ENCODE measurements around the gene LUC7L2.
"Not testable (repeated sequence)": the region's sequence is repeated elsewhere in the genome, so short reads cannot be mapped to it uniquely, and the experiment has no call there.

The LUC7L2 gene, protein sequence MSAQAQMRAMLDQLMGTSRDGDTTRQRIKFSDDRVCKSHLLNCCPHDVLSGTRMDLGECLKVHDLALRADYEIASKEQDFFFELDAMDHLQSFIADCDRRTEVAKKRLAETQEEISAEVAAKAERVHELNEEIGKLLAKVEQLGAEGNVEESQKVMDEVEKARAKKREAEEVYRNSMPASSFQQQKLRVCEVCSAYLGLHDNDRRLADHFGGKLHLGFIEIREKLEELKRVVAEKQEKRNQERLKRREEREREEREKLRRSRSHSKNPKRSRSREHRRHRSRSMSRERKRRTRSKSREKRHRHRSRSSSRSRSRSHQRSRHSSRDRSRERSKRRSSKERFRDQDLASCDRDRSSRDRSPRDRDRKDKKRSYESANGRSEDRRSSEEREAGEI

DNA sequence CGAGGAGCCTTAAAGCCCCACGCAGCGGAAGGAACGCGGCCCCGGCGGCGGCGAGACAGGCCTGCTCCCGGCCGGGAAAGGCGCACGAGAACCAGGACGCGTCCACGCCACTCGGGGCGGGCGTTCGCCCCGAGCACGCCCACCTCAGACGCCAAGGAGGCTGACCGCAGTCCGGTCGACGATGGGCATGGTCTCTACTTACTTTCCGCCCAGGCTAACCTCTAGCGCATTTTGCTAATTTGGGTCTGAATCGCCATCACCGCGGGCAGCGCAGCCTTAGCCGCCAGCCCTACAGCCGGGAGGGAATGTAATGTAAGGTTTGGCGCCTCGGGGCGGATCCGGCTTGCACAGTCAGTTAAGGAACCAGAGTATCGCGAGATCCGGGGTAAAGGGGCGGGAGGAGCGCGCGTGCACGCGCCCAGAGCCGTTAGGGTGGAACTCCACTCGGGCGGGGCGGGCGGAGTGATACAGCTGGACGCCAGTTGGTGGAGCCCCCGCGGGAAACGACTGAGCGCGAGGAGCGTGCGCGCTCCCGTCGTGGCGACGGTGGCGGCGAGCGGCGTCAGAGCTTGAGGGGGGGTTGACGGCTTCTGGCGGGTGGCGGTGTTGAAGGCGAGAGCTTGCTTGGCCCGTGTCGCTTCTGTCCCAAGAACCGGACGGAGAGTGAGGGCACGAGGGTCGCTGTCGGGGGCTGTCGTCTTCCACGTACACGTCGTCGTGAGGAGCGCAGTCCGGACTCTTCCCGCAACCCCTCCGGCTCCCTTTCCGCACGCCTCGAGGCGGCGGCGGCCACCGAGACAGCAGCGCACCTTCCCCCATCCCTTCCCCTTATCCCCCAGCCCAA is at the start of gene LUC7L2:
TSS of gene LUC7L2 (plus strand) at position 529 of the 844 bp plus-strand sequence. CDS start 368 bp downstream, outside the sequence.
- FAIRE-seq, result peak; percentile 95

DNA sequence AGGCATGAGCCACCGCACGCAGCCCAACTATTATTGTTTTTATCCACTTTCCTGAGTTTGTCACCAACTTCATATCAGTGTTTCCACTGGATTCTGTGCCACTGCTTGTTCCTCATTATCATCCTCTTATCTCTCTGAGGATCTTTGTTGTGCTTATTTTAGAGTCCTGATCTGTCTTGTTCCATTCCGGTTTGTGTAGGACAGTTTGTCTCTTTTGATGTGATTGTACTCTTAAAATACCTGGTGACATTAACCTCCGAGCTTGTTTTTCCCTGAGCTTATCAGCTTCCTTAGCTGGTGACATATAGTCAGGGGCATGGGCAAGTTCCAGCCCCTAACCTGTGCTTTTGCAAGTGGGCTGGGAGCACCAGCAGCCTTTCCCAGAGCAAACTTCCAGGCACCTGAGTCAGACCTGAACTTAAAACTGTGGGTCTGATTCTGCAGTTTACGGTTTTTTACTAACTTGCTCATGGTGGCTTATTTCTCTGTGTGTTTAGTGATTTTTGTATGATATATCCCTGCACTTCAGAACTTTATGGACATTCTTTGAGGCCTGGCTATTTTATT is 41.7 kb upstream of the LUC7L2 start:
- FAIRE-seq, result no peak

DNA sequence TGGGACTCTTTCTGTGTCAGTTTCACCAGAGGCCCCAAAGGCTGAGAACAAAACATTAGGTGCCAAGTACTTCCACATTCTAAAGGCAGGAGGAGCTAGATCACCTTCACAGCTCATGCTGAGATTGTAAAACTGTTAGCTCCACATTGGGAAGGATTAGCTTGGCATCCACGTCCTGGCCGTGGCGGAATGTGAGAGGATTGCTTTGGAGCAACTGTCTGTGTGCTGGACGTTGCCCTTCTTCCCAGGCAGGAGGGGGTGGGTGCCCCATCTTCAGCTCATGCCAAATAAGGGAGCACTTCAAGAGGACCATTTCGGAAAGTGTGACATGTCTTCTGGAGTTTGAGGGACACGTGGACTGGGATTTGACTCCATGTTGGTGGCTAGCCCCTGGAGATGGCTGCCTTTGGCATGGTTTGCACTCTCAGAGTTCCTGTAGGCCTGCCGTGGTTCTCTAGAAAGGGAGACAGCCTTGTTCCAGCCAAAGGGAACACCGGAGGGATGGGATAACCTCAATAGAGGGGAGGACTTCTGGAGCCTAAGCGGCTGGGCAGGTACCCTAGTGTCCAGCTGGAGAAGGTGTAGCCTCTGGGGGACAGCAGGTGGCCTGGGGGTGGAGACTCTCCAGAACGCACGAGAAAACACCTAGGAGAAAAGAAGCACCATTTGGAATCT is 38.5 kb upstream of the LUC7L2 start:
- no peak for FAIRE-seq

- FAIRE-seq, result peak; percentile 64
Observed at GRCh38 chr7:139324709-139325108, 35.0 kb upstream of the LUC7L2 start.

DNA sequence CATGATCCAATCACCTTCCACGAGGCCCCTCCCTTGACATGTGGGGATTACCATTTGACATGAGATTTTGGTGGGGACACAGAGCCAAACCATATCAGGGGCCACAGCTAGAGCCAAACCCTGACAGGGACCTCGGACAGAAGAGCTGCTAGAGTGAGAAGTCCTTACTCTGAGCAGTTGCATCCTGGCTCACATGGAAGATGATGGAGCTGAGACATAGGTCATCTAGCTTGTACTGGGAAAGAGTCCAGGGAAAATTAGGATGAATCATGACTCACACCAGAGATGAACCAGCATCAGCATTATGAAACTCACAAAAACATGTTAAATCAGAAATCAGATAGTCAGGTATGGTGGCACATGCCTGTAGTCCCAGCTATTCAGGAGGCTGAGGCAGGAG is 31.3 kb upstream of the LUC7L2 start:
- no peak for FAIRE-seq

DNA sequence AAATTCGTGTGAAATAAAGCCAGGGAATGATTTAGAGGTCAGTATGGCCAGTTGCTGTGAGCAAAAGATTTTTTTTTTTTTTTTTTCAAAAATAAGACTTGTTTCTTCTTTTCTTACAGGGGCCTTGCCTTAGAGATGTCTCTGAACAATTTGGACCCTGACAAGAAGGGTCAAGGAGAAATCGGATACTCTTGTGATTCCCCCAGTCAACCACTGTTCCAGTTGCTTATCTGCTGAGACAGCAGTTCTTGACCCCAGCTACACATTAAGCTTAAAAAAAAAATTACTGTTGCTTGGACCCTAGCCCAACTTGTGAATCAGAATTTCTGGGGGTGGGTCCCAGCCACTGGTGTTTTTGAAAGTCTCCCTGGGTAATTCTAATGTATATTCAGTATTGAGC is 30.6 kb upstream of the LUC7L2 start:
- FAIRE-seq, result no peak

DNA sequence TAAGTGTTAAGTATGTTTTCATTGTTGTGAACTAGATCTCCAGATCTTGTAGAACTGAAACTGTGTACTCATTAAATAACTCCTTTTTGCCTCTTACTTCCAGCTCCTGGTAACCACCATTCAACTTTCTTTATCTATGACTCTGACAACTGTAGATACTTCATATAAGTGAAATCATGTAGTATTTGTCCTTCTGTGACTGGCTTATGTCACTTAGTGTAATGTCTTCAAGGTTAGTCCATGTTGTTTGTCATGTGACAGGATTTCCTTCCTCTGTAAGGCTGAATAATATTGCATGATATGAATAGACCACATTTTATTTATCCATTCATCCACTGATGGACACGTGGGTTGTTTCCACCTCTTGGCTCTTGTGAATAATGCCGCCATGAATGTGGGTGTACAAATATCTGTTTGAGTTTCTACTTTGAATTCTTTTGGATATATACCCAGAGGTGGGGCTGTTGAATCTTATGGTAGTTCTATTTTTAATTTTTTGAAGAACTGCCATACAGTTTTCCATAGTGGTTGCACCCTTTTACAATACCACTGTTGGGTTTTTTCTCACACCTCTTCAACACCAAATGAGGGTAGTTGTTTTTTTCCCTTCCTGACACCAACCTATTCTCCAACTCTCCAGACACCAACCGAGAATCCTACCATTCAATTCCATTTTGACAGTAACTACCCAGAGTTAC is 29.2 kb upstream of the LUC7L2 start:
- no peak for FAIRE-seq

DNA sequence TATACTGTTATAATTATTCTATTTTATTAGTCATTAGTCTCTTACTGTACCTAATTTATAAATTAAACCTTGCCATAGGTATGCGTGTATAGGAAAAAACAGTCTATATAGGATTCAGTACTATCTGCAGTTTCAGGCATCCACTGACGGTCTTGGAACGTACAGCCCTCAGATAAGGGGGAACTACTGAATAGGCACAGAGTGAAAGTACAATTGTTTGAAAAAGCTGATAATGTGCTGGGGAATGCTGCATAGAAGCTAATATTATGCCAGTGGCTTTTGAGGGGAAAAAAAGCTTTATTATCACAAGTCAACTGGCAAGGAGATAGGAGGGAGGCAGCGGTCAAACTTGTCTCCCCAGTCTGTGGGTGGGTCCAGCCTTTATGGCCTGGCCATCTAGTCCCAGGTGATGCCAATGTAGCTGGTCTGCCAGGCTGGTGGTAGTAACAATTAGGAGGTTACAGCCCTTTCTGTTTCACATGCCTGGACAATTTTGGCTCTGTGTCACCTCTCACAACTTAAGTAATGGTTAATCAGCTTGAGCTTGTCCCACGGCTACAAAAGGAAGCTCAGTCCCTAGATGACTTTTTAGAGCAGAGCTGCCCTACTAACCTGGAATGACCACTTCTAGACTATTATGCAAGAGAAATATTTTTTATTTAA is 26.9 kb upstream of the LUC7L2 start:
- FAIRE-seq, result no peak

- FAIRE-seq, result not testable (repeated sequence)
Observed at GRCh38 chr7:139333443-139333842, 26.3 kb upstream of the LUC7L2 start.

GRCh38 chr7:139334399-139335150 is 25.1 kb upstream of the LUC7L2 start:
- no peak for FAIRE-seq

GRCh38 chr7:139339025-139339424 is 20.7 kb upstream of the LUC7L2 start:
- FAIRE-seq, result no peak

DNA sequence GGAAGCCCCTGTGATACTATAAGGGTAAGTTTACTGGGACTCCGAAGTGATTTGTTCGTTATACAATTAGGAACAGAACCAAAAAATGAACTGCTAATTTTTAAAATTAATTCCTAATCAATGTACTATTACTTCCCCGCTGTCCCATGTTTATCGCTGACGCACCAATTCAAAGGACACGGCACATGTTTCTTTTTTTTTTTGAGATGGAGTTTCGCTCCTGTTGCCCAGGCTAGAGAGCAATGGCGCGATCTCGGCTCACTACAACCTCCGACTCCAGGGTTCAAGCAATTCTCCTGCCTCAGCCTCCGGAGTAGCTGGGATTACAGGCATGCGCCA is 20.0 kb upstream of the LUC7L2 start:
- FAIRE-seq, result no peak

DNA sequence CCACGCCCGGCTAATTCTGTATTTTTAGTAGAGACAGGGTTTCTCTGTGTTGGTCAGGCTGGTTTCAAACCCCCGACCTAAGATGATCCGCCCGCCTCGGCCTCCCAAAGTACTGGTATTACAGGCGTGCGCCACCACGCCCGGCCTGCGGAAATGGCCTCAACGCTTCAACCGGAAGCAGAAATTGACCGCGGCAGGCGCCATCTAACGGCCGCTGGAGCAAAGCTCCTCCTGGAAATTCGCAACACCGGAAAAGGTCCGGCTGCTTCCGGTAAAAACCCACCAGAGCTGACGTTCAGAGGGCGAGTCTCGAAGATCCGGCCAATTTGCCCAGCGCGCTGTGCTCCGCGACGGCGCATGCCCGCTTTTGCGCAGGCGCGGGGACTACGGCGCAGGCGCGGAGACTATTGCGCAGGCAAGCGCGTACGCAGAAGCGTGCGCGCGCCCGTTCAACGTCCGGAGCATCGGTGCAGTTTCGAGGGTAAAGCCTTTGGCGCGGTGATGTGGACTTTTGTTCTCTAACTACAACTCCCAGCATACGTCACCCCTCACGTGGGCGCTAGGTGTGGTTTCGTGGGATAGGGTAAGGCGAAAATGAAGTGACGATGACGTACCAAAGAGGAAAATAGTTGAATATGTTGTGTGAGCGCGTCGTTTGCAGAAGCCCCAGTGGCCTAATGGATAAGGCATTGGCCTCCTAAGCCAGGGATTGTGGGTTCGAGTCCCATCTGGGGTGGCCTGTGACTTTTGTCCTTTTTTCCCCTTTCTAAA is 19.5 kb upstream of the LUC7L2 start:
- peak; percentile 97 for FAIRE-seq

DNA sequence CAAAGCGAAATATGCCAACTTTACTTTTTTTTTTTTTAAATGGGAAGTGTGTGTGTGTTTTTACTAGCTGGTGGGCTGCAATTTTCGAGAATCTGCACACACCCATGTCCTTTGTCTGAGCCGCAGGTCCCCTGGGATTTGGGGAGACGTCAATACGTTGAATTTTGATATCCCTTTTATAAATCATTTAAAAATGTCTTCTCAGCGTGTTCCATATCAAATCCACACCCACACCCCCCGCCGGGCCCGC is 19.0 kb upstream of the LUC7L2 start:
- no peak for FAIRE-seq

- peak; percentile 91 for FAIRE-seq
Observed at GRCh38 chr7:139341058-139341775, 18.5 kb upstream of the LUC7L2 start, which contains the start of gene FMC1. Gene FMC1, plus strand, starts transcription at chr7:139341337. Its CDS starts 48 bp downstream, at chr7:139341385.

- no peak for FAIRE-seq
Observed at GRCh38 chr7:139341776-139342226, 17.9 kb upstream of the LUC7L2 start.

DNA sequence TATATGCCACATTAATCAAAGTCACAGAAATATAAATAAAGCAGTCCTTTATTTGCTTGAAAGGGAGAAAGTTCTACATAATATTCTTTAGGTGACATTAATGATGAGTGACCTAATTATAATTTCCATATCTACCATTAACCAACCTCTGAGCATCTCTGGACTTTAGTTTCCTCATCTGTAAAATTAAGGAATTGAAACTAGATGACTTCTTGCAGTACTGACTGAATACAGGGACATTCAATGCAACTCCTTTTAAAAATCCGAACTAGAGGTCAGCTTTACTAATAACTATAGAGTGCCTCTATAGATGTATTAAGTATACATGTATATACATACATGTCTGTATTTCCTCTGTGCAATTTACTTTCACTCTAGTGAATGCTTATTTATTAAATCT is 14.7 kb upstream of the LUC7L2 start:
- no peak for FAIRE-seq

DNA sequence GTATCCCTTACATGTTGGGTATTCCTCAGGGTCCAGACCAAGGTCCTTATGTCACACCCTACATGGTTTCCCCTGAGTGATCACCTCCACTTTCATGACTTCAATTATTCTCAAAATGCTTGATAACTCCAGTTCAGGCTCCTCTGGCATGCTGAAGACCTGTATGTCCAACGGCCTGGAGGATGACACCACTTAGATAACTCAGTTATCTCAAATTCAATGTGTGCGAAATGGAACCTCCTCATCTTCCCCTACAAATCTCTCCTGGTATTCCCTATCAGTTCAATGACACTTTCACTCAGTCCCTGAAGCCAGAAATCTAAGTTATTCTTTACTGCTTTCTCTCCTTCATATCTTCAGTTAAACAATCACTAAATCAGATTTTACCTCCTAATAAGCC is 8.7 kb upstream of the LUC7L2 start:
- no peak for FAIRE-seq

DNA sequence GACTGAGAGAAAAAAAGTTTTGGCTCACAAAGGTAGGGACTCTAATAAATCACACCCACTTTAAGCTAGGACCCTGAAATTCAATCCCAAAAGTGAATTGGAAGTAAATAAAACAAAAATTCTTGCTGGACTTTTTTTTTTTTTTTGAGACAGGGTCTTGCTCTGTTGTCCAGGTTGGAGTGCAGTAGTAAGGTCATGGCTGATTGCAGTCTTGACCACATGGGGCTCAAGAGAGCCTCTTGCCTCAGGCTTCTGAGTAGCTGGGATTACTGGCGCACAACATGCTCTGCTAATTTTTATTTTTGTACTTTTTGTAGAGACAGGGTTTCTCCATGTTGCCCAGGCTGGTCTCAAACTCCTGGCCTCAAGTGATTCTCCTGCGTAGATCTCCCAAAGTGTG is 5.0 kb upstream of the LUC7L2 start:
- no peak for FAIRE-seq

GRCh38 chr7:139355320-139355719 is 4.4 kb upstream of the LUC7L2 start:
- no peak for FAIRE-seq

All from G401.6 (cell line).